HG03378 (cell line): ENCODE measurements around the gene MTG2.

ENCODE experiments used
- ATAC-seq: cut with Tn5 transposase; IDR thresholded peaks from one replicate; pipeline ENCODE4 v1.9.1; 2021; ENCODE audit warnings: mild to moderate bottlenecking, moderate library complexity; ENCODE audit not compliant: unreplicated experiment

MTG2 gene

GRCh38 chr20:62182469-62183425, at the start of gene MTG2:
TSS of gene MTG2 (plus strand) at chr20:62183028. CDS start at chr20:62193421, 10,393 bp downstream.
- peak; percentile 75 for ATAC-seq

GRCh38 chr20:62133051-62133845, 49.6 kb upstream of the MTG2 start:
- ATAC-seq, result no peak

GRCh38 chr20:62133864-62134263, 49.0 kb upstream of the MTG2 start:
- ATAC-seq, result no peak

- no peak for ATAC-seq
Measured at GRCh38 chr20:62134735-62135231, 48.0 kb upstream of the MTG2 start.

GRCh38 chr20:62135573-62136266, 47.1 kb upstream of the MTG2 start:
- ATAC-seq, result no peak

GRCh38 chr20:62136283-62137091, 46.3 kb upstream of the MTG2 start:
- no peak for ATAC-seq

- no peak for ATAC-seq
Measured at GRCh38 chr20:62137092-62137384, 45.8 kb upstream of the MTG2 start.

- no peak for ATAC-seq
Measured at GRCh38 chr20:62137478-62138203, 45.2 kb upstream of the MTG2 start.

- ATAC-seq, result no peak
Measured at GRCh38 chr20:62138204-62138543, 44.7 kb upstream of the MTG2 start.

- no peak for ATAC-seq
Measured at GRCh38 chr20:62138912-62139311, 43.9 kb upstream of the MTG2 start.

GRCh38 chr20:62139636-62140035, 43.2 kb upstream of the MTG2 start:
- ATAC-seq, result no peak

- no peak for ATAC-seq
Measured at GRCh38 chr20:62141043-62141396, 41.8 kb upstream of the MTG2 start.

- ATAC-seq, result no peak
Measured at GRCh38 chr20:62141397-62142251, 41.2 kb upstream of the MTG2 start.

GRCh38 chr20:62142252-62143080, 40.4 kb upstream of the MTG2 start:
- peak; percentile 12 for ATAC-seq

GRCh38 chr20:62143081-62143956, 39.5 kb upstream of the MTG2 start, which contains the start of the genes PSMA7 and SS18L1:
TSS of gene PSMA7 (minus strand) at chr20:62143394. CDS start at chr20:62143303, 91 bp downstream.
TSS of gene SS18L1 (plus strand) at chr20:62143769. CDS start at chr20:62143821, 52 bp downstream.
- peak; percentile 37 for ATAC-seq

- no peak for ATAC-seq
Measured at GRCh38 chr20:62143957-62144825, 38.6 kb upstream of the MTG2 start.
